ENCODE data around the gene GPR183.

GPR183 gene

GRCh38 chr13:99295488-99296252, 11.5 kb downstream of the GPR183 start:
- DNase-seq (ENCODE audit: low read depth): no peak

- no peak for DNase-seq (ENCODE audit: low read depth)
Measured at GRCh38 chr13:99294958-99295357, 12.2 kb downstream of the GPR183 start.

DNA sequence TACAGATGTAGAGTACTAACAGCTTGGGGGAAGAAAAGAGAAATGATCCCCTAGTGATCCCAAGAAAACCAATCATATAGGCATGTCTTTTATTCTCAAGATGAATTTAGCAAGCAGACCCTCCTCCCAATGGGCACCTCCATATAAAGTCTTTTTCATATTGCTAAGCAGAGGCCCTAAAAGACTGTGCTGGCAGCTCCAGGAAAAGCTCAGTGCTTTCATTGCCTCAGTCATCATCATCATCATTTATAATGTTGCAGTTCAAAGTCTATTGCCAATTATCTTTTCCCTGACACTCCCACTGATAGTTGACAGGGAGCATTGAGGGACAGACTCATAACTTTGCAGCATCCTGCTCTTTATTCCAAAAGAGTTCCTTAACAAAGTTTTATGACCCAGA, 13.0 kb downstream of the GPR183 start:
- no peak for DNase-seq (ENCODE audit: low read depth)

GRCh38 chr13:99293178-99293577, 14.0 kb downstream of the GPR183 start:
- no peak for DNase-seq (ENCODE audit: low read depth)

DNA sequence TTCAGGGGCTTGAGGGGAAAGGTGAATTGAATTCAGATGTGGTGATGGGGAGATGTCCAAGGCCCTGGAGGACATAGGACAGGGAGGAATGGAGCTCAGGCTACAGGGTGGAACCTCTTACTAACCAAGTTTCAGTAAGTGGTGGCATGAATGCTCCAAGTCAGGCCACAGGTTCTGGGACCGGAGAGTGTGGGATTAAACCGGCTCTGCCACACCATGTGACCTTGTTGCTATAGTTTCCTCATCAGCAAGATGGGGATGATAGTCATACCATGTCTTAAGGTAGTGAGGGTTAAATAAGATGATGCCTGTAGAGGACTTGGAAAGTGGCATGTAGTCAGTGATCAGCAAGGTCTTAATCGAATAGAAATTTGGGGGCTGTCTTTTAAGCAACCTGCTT, 16.3 kb downstream of the GPR183 start:
- DNase-seq (ENCODE audit: low read depth): no peak

- DNase-seq (ENCODE audit: low read depth): no peak
Measured at GRCh38 chr13:99289674-99290337, 17.4 kb downstream of the GPR183 start.

GRCh38 chr13:99289271-99289670, 17.9 kb downstream of the GPR183 start:
- DNase-seq (ENCODE audit: low read depth): no peak

GRCh38 chr13:99288089-99288488, 19.1 kb downstream of the GPR183 start:
- DNase-seq (ENCODE audit: low read depth): no peak

DNA sequence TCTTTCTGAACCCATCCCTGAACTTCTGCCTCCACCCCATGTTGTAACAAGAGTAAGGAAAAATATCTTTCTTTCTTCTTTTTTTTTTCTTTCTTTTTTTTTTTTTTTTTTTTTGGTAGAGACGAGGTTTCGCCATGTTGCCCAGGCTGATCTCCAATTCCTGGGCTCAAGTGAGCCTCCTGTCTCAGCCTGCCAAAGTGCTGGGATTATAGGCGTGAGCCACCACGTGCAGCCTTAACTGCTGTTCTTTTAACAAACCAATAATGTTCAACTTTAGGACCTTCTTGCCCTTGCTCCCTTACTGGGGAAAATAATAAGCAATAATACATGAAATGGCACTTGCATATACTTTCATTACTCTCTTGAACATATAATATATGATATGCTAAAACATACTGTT, 19.6 kb downstream of the GPR183 start:
- no peak for DNase-seq (ENCODE audit: low read depth)

- no peak for DNase-seq (ENCODE audit: low read depth)
Measured at GRCh38 chr13:99285432-99286182, 21.6 kb downstream of the GPR183 start.

- peak; percentile 60 for DNase-seq (ENCODE audit: low read depth)
Measured at GRCh38 chr13:99282264-99283231, 24.7 kb downstream of the GPR183 start.

GRCh38 chr13:99281811-99282263, 25.4 kb downstream of the GPR183 start:
- DNase-seq (ENCODE audit: low read depth): peak; percentile 23

DNA sequence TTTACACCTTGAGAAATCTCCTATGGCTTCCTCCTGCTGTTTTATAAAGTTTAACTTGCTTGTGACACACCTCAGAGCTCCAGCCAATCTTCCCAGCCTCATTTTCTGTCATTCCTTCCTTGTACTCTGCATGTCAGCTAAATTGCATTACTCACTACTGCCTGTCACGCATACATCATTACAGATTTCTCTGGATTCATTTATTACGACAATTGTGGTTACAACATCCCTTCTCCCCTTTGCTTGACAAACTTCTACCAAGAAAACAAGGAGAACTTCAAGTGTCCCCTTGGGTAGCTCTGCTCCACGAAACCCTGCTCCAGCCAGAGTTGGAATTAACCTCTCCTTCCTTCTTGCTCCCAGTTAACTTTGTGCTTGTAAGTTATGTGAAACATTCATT, 27.0 kb downstream of the GPR183 start:
- DNase-seq (ENCODE audit: low read depth): peak; percentile 77

- no peak for DNase-seq (ENCODE audit: low read depth)
Measured at GRCh38 chr13:99279637-99280036, 27.6 kb downstream of the GPR183 start.

- no peak for DNase-seq (ENCODE audit: low read depth)
Measured at GRCh38 chr13:99278843-99279242, 28.4 kb downstream of the GPR183 start.

DNA sequence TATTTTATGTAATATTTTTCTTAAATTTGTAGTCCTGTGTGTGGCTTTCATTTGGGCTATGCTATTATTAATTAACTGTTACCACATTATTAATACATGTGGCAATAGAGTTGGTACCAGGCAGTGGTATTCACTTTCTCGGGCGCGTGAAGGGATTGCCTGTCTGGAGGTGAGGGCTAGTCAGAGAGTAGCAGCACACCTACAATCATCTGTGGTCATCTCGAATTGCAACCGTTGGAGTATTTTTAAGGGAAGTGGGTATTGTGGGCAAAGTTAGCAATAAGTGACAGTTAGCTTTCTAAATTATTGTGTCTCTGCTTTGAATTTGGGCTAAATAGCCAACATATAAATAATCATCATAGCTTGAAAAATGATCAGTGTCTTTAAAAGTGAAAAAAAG, 29.0 kb downstream of the GPR183 start:
- no peak for DNase-seq (ENCODE audit: low read depth)

DNA sequence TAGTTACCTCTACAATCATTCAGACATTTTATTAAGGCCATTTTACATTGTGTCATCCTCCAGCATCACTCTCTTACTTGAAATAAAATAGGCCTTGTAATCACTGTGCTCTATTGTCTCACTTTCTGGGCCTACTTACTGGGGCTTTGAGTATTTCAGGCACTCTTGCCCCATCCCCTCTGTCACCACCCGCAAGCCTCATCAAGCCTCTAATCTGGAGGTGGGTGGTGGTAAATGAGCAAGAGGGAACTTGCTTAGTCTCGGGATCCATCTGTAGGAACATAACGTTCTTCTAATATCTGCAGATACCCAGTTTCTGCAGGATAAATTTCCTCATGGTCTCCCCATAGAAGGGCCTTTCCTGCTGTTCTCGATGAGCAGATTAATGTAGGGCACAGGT, 29.6 kb downstream of the GPR183 start:
- no peak for DNase-seq (ENCODE audit: low read depth)

DNA sequence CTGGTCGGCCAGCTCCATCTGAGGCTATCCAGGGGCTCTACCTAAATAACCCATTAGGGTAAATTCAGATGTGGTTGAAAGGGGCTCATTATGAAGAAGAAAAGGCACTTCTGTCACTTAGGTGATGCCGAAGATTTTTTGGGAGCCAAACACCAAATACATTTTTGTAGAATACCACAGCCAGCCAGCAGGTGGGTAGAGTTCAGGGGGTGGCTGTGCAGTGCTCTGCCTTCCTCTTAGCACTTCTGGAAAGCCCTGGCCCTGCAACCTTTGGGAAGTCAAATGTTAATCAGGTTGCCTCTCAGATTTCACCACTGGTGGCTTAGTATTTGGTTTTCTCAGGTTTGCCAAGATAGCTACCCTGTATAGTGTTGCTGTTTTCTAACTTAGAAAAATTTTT, 30.5 kb downstream of the GPR183 start:
- DNase-seq (ENCODE audit: low read depth): no peak

- DNase-seq (ENCODE audit: low read depth): peak; percentile 46
Measured at GRCh38 chr13:99275093-99275469, 32.1 kb downstream of the GPR183 start.

- DNase-seq (ENCODE audit: low read depth): no peak
Measured at GRCh38 chr13:99273128-99273527, 34.1 kb downstream of the GPR183 start.

GRCh38 chr13:99272481-99272880, 34.7 kb downstream of the GPR183 start:
- no peak for DNase-seq (ENCODE audit: low read depth)

GRCh38 chr13:99271249-99271648, 36.0 kb downstream of the GPR183 start:
- DNase-seq (ENCODE audit: low read depth): no peak
